HG02884 (cell line): ENCODE results near the gene GMDS.

Experiments used
- ATAC-seq: cut with Tn5 transposase; IDR thresholded peaks from one replicate; pipeline ENCODE4 v1.9.1; 2021; ENCODE audit warnings: mild to moderate bottlenecking, moderate library complexity; ENCODE audit not compliant: unreplicated experiment

Gene GMDS

DNA sequence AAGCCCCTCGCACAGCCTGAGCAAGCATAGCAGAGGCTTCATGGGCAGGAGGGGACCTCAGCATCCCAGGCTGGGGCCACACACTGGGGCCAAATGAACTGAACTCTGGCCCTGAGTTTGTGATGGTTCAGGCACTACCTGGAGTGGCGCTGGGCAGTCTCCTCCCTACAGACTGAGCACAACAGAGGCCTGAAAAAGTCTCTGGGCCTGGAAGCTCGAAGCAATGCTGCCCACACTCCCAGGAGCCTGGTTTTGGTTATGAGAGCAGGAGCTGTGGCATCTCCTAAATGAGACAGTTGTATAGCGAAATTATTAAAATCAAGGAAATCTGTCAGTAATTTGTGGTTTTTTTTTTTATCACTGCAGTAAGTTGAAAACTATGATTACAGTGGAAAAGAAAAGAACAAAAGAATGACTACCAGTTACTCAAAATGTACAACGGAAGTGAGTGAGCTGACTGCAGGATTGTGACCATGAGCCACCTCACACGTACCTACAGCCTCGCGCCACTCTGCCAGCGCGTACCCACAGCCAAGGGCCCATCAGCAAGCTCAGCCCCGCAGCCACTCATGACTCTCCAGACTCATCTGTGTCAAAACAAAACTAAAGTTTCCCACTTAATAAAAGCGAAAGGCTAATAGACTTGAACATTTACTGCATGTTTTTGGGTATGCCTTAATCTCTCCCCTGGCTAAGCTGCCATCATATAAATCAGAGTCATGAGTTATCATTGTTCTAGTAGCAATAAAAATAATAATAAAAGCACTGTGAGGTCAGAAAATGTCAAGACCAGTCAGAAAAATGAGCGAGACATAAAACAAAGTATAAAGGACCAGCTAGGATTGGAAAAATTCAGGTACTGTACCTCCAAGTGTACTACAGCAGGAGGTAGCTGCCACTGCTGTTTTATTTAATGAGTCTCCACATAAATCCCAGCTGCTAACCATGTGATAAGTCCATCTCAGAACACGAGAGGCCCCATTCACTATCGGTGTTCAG lies 458.7 kb downstream of the GMDS start:
- no peak for ATAC-seq

DNA sequence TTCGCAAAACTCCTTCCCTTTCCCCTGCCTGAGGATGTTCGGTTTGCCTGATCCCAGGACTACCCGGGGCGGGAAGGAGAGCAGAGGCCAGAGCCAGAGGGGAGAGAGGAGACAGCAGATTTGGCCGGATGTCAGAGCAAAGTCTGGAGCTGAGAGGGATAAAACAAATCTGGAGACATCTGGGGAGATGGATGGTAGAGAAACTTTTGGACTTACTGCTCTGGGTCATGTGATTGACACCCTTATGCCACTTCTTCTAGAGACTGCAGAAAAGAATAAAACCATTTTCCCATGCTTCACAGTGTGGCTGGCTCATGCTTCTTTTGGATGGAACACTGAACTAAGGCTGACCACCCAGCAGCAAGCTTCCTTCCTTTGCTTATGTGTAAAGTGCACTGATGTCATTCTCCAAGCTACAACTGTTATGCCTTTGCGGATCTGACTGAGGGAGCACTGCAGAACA lies 461.0 kb downstream of the GMDS start:
- ATAC-seq: no peak

DNA sequence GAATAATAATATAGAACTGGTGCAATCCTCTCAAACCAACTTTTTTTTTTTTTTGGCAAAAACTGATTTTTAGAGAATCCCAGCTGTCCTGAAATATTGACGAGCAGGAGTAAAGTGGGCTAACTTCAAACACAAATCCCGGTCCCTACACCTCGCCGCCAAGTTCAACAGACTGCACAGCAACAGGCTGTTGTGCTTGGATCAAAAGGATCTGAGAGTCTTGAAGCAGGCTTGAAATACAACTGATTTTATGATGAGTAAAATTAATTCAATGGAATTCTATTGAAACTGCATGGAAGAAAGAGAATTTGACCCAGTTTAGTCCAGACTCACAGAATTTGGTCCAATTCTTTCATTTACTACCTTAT lies 463.6 kb downstream of the GMDS start:
- no peak for ATAC-seq

DNA sequence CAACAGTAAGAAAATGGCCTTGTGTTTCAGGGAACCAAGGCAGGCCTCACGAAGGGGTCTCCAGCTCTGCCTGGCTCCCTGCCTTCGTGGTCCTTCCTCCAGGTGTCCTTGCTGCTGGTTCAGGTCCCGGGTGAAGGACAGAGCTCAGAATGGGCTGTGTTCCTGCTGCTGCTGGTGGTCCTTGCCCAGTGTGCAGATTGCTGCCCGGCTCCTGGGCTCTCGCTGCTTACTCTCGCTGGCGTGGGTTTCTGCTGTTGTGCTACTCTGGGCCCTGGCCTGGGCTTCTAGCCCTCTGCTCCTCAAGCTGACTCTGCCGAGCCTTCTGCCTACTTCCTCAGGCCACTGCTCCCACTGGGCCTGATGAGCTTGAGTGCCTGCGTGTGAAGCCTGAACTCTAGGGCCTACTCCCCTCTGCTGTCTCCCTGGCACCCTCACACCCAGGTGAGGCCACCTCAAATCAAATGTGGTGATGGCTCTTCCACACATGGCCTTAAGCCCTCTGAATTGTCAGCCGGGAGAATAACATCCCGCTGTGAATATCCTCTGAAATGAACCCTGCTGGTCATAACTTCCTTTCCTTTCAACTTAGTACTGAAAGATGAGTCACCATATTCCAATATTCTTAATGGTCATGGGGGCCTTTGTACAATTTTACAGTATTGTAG lies 464.1 kb downstream of the GMDS start:
- ATAC-seq: no peak

DNA sequence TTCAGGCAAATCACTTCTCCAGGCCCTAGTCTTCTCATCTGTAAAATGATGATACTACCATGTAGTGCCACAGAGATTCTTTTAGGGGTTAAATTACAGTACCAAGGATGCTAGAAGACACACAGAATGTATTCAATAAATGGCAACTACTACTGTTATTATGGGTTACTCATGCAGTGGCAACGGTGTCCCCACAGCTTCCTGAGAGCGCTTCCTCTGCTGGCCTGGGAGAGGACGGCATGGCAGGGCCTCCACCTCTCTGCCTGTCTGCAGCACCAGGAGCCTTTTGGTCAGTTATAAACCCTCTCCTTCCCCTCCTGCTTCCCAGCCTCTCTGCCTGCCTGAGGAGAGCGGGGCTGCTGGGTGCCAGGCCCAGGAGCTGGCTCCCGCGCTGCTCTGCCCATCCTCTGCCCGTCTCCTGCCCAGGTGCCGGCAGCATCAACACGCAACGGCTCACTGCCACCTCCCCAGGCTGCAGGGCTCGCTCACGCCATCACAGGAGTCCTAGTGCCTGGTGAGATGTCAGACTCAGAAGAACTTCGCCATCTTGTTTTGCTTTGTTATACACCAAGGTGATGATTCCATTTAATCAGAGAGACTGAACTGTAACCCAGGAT lies 465.0 kb downstream of the GMDS start:
- no peak for ATAC-seq

DNA sequence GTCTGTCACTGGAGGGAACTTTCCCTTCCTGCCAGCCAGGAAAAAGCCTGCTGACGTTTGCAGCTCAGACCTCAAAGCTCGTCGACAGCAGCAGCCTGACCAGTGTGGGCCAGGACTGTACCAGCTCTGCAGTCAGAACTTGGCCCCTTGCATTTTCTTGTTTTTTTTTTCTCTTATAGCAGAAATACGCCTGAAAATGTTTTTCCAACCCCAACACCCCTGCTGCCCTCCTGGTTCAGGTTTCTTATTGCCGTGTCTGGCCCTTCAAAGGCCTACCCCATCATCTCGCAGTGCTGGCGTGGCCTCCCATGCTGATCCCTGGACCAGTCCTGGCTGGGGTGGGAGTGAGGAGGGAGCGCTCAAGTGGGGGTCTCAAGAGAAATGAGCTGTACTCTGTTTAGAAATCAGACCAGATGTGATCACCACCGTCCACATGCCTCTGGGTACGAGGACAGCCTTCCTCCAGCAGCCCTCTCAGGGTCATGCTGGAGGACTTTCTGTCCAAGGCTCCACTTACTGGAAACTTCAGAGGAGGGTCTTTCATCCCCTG lies 466.6 kb downstream of the GMDS start:
- ATAC-seq: no peak

DNA sequence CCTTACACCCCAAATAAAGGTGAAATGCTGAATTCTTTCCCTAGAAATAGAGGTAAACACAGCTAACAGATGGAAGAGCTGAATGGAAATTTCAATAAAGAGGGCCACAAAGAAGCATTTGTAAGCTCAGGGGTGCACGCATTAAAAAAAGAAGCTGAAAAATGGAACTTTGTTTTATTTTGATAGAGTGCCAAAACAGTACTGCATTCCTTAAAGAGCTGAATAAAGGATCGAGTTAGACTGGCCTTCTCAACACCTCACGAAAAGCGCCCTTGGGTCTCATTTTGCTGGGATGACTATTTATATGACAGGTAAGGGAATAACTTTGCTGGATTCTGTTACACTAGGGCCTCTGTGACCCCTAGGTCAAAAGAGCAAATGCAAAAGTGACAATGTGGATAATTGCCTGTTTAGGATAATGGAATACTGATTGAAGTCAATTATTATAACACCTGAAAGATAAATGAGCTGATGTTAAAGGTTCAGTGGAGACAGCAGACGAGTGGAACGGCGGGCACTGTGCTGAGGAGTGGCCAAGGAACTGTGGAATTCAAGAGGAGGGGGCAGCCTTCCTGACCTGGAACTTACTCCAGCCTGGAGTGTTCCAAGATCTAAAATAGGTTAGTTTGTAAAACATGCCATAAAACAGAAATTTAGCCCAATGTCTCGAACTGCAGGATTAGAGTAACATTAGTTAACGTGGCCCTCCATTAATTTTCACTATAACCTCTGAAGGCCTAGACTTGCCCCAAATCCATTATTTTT lies 467.3 kb downstream of the GMDS start:
- ATAC-seq: no peak

DNA sequence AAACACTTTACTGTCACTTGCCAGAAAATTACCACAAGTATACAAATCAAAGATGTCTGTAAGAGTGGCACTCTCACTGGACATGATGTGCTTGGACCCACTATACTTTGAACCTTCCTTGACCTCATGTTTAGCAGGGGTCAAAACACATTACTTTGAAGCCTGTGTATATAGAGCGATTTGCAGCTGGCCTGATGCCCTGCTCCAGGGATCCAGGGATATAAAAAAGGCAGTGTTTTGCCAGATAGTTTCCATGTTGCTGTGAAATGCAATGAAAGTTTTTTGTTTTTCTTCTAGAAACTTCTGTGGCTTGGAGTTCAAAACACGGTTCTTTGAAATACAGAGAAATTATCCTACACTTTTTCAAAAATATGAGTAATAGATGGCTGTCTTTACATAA lies 470.0 kb downstream of the GMDS start:
- no peak for ATAC-seq

DNA sequence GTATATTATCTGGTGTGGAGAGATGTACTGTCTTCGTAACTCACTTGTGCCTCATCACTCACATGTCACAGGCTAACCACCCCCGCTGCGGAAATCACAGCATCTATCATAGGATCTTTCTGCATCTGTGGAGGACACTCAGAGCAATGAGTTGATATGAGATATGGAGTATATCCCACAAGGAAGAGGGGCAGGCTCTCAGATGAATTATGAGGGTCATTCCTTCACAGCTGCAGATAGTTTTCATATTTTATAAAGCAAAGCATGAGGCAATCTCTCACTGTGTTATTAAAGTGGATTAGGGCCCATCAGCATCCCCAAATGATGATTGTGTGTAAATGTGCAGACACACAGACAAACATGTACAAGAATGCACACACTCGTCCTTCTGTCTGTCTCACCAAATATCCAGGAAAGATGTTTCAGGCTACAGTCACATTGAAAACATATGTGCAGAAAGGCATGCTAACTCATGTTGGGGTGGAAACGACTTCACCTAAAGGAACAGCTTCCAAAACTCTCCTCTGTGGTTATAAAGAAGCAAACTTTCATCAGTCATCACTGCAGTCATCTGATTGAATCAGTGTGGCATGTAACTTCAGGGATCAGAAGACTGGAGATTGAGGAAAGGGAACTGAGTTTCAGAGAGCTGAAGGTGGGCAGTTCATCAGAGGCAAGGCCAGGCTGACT lies 471.0 kb downstream of the GMDS start:
- no peak for ATAC-seq

DNA sequence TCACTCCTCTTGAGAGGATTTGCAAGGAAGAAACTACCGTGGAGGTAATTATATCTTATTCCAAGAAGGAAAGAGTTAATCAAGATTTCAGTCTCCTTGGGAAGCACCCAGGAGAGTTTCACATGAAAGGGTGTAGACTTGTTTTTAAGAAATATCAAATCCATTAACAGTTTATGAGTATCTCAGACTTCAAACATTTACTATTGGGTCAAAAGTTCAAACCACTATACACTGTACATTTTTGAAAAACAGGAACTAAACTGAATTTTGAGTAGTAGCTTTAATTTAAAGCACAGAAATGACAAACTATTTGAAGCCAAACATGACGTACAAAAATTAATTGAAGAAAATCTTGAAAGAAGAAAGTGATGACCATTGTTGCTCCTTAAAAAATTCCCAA lies 471.7 kb downstream of the GMDS start:
- ATAC-seq: no peak

DNA sequence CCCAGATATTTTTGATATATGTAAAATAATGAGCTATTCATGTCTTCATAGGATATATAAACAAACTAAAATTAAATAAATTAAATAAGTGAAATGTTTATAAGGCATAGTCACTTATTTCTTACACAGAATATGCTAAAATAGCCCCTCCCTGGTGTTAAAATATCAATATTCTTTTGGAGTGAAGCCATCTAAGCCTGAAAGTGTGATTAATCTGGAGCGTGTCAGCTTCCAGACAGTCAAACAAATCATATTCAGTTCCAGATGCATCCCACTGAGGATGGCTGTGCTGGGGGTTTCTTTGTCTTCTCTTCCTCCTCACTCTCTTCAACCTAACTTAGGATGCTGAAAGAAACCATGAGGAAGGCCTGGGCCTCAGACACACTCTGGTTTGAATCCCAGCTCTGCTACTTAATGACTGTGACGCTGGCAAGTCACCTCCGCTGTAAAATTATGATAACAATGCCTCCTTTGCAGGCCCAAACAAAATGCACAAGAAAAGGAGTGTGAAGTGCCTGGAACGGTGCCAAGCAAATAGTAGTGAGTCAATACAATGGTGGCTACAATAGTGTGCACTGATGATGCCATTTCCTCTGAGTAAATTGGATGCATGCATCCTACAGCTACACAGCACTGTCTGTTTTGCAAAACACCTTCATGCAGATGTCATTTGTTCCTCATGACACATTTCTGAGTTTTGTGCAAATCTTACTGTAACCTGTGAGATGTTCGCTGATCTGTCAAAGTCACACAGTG lies 474.3 kb downstream of the GMDS start:
- no peak for ATAC-seq

DNA sequence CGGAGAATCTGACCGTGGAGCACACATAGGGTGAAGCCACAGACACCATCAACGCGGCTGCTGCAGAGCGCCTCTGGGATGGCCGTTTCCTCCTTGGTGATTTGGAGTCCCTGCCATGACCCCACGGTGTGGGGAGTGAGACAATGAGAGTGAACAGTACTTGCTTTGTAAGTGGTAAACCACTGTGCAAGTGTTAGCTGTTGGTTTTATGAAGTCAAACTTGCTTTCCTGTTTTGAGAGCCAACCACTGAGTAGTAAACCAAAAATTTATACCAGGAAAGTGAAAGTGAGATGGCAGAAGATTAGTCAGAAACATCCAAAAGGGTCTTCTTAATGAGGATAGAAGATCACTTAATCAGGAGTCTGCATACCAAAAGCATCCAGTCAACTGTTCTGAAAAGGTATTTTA lies 475.0 kb downstream of the GMDS start:
- ATAC-seq: no peak

DNA sequence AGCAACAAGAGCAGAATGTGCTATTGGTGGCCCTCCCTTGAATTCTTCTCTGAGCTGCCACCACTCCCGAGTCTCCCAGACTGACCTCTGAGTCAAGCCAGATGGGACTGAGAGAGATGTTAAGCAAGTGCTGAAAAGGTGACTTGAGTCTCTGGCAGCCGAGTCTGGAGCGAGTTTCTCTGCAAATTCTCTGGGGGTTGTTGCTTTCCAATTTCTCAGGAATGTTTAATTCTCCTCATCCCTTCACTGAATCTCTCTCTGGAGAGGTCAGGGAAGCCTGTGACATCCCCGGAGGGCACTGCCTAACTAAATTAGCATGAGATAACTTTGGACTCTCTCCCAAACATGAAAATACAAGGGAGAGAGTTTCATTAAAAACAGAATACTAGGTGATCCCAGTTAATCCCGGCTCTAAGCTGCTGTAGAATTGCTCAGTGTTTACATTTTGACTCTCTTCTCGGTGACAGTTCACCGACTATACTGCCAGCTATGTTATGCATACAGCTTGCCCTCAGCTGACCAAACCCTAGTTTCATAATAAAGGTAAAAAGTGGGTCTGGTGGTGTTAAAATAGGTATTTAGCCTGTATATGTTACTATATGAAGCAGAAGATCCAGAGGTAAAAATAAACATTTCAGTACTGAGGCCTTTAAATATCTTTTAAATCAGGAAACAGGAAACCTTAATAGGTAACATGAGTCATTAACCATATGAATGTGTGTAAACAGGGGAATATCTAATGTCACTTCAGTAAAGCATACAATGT lies 477.7 kb downstream of the GMDS start:
- no peak for ATAC-seq

DNA sequence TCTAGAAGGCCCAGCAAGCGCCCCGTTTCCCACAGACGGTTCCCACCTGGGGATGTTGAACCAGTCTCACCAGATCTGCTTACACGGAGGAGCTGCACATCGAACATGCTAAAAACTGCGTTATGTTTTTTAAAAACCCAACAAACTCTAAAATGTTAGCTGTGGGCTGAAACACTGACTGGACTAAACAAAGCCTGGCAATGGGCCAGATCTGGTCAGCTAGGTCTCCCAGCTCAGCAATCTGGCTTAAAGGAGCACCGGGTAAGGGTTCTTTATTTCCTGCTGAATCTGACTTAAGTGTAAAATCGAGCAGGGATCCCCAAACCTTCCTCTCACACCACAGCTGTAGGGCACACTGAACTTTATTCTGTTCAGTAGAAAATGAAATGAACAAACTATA lies 478.8 kb downstream of the GMDS start:
- ATAC-seq: no peak

DNA sequence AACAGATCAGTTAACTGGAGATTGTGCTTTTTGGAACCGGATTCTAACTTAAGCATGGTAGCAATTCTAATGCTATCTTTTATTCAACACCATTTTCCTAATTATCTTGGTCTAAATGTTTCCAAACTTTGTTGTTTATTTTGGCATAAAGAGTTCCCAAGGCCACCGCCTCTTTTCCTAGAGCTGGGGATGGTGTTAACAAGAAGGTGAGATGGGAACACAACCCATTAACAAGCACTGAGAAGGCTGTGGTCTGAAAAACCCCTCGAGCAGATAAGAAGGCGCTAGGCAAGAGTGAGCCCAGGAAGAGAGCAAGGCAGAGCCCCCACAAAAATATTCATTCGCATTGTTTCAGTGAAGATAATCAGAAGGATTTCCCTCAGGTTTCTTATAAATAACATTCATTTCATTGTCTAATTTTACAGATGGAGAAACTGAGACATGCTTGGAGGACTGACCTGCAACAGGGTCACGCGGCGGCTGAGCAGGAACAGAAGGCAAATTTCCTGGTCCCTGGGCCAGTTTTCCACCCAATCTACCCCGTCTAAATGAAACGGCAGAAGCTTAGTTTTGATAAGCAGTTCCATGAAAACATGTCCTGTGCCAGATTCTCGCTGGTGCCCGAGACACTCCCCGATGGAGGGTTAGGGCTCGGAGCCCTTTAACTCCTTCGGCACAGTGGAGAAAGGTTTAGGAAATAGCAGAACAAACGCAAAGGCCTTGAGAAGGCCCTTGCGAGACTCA lies 480.1 kb downstream of the GMDS start:
- ATAC-seq: no peak

DNA sequence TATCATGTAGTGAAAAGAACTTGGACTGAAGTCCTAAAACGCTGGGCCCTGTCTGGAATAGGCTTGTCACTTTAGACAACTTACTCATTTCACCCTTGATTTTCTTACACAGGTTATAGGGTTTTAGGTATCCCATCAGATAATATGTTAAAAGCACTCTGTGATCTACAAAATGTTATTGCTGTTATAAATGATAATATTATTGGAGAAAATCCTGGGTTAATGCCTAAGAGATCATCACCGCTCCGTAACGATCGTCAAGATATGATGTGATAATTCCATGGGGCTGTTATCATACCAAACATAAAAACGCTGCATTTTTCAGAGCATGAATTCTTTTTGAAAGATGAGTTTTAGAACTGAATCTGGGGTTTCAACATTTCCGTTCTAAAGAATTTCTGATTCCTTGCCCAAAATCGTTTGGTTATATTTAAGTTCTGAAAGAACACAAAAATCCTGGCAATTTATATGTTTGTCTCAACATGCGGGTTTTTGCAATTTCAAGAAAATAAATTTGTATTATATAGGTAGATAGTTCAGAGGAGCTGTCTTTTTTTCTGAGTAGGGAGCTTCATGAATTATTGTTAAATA lies 480.9 kb downstream of the GMDS start:
- ATAC-seq: no peak

DNA sequence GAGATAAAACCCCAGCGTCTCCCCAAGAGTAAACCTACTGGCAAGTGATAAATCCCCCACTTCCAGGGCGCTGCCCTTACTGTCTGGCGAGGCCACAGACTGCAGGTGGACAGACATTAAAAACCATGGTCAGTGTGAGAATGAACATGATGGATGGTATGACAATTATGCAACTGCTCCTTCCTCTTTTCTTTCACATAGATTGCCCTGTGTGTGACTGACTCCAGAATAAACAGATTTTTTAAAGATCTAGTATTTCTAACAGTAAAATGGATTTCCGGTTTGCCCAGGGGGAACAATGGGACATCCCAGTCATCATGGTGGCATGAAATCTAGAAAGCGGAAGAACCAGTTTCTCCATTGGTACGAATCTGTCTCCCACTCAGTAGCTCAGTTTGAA lies 482.0 kb downstream of the GMDS start:
- no peak for ATAC-seq

DNA sequence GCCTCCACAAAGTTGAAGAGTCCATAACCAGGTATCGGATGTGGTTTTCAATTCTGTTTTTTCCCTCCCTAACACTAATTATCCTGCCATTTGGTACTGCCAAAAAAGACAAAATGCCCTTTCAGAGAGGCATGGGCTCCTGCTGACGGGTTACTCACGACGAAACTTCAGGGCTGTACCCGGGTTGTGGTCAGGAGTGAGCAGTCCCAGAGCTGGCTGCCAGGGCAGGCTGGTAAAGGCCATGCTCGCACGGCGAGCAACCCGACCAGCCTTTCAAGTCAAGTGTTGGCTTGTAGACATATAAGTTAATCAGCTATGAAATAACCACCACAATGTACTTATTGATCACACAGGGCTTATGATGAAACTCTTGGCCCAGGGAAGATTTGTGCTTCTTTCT lies 483.2 kb downstream of the GMDS start:
- ATAC-seq: no peak
